AG10803 (cell line): ENCODE results near the gene NUTF2.

Source experiments
- DNase-seq: peaks from one replicate; pipeline ENCODE4 v3.0.0; 2010; ENCODE audit warnings: low read depth
- H3K4me3 ChIP-seq: 2 replicates; pipeline ENCODE4 v1.5.1; 2011; ENCODE audit warnings: mild to moderate bottlenecking, low read length, control low read depth
- TF ChIP-seq, protein P1 (sequence below): conservative IDR thresholded peaks from 2 replicates; pipeline ENCODE4 v1.5.1; 2011; ENCODE audit warnings: mild to moderate bottlenecking, low read length, control low read depth, inconsistent platforms

NUTF2 gene

DNA sequence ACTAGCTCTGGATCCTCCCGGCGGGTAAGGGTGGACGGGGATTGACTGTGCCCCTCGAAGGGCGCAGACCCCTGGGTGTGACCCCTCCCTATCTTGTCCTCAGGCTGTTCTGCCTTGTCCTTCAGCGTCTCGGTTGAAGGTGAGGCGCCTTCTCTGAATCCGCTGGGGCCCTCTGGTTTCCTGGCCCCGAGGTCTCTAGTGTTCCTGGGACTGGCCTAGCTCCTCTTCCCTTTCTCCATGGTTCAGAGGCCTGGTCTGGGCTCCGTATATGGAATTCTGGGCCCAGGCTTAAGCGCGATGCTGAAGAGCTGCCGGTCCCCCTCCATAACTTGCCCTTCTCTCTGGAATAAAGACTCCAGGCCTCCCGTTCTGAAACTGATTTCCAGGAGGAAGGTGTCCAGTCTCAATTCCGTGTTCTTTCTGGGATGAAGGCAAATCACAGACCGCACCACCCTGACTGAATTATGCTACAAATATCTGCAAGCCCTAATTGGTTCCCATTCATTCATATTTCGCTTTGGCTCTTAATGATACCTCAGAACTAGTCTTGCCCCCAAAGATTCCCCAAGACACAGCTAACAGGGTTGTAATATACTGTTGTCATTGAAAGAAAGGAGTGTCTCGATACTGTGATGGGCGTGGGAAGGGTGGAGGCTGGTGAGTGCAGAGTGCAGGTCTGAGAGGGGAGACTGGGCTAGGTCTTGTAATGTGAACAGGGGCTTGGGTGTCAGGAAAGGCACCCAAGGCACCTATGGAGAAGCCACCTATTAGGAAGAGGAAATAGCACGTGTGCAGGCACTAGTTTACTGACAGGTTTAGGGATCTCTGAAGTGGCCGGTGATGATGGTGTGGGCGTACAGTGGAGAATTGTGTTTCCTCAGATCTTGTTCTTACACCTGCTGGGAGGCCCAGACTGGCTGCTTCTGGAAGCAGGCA is 27.0 kb downstream of the NUTF2 start:
- peak; percentile 18 for DNase-seq
- TF ChIP-seq, protein P1, sequence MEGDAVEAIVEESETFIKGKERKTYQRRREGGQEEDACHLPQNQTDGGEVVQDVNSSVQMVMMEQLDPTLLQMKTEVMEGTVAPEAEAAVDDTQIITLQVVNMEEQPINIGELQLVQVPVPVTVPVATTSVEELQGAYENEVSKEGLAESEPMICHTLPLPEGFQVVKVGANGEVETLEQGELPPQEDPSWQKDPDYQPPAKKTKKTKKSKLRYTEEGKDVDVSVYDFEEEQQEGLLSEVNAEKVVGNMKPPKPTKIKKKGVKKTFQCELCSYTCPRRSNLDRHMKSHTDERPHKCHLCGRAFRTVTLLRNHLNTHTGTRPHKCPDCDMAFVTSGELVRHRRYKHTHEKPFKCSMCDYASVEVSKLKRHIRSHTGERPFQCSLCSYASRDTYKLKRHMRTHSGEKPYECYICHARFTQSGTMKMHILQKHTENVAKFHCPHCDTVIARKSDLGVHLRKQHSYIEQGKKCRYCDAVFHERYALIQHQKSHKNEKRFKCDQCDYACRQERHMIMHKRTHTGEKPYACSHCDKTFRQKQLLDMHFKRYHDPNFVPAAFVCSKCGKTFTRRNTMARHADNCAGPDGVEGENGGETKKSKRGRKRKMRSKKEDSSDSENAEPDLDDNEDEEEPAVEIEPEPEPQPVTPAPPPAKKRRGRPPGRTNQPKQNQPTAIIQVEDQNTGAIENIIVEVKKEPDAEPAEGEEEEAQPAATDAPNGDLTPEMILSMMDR = no peak
- peak overlapping the region; percentile 91 for H3K4me3 ChIP-seq

DNA sequence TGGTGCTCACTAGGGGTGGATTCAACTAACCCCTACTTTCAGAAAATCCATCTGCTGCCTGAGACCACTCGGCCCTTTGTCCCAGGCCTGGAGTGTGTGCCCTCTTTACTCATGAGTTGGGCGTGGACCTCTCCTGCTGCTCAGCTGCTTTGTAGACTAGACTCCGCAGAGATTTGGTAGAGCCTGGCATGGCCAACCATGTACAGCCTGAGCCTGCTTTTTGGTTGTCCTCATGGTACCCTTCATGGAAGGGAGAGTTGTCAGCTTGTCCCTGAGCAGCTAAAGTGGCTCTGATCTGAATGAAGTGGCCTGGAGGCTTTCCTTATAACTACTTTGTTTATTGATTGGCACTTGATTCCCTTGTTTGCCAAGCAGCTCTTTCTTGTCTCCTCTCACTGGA is 27.6 kb downstream of the NUTF2 start:
- TF ChIP-seq, protein P1 = no peak
- H3K4me3 ChIP-seq = peak overlapping the region; percentile 91

DNA sequence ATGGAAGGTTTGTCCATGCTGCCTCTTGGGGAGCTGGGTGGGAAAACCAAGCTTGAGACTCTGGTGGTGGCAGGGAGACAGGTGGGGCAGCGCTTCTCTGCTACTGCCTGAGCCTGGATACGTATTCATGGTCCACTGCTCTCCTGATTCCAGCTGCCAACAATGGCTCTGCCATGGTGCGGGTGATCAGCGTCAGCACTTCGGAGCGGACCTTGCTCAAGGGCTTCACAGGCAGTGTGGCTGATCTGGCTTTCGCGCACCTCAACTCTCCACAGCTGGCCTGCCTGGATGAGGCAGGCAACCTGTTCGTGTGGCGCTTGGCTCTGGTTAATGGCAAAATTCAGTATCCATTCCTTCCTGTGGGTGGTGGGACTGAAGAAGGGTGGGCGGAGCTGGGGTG is 30.3 kb downstream of the NUTF2 start:
- no peak for DNase-seq
- H3K4me3 ChIP-seq = no peak overlapping the region
- TF ChIP-seq, protein P1 = no peak

More for the DNA sequence above, 27.6 kb downstream of the NUTF2 start:
- DNase-seq = no peak

DNA sequence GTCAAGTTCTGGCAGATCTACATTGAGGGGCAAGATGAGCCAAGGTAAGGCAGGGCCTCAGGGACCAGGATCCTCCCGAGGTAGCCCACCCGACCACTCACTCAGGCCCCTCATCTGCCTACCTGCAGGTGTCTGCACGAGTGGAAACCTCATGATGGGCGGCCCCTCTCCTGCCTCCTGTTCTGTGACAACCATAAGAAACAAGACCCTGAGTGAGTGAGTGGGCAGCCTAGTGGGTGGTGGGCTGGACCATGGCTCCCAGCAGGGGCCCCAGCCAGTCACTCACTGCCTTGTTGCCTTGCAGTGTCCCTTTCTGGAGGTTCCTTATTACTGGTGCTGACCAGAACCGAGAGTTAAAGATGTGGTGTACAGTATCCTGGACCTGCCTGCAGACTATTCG is 31.5 kb downstream of the NUTF2 start:
- H3K4me3 ChIP-seq = no peak overlapping the region
- no peak for DNase-seq
- TF ChIP-seq, protein P1 = no peak

DNA sequence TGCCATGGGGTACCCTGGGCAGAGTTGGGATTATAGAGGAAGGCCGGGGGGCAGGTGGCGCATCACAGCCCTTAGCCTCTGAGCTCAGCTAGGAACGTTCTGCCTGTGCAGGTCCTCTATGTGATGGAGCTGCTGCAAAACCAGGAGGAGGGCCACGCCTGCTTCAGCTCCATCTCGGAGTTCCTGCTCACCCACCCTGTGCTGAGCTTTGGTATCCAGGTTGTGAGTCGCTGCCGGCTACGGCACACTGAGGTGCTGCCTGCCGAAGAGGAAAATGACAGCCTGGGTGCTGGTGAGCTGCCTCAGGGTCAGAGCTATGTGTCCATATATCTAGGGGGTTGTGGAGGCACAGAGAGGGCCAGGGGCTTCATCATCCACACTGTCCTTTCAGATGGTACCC is 32.1 kb downstream of the NUTF2 start:
- DNase-seq = no peak
- H3K4me3 ChIP-seq = no peak overlapping the region
- TF ChIP-seq, protein P1 = no peak

DNA sequence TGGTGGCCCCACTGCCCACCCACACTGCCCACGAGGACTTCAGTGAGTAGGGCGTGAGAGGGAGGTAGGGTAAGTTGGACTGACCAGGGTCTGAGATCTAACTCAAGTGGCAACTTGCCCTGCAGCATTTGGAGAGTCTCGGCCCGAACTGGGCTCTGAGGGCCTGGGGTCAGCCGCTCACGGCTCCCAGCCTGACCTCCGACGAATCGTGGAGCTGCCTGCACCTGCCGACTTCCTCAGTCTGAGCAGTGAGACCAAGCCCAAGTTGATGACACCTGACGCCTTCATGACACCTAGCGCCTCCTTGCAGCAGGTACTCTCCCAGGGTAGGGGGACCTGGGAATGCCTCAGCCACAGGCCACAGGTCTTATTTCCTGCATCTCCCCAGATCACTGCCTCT is 32.7 kb downstream of the NUTF2 start:
- DNase-seq = no peak
- TF ChIP-seq, protein P1 = no peak
- H3K4me3 ChIP-seq = no peak overlapping the region

DNA sequence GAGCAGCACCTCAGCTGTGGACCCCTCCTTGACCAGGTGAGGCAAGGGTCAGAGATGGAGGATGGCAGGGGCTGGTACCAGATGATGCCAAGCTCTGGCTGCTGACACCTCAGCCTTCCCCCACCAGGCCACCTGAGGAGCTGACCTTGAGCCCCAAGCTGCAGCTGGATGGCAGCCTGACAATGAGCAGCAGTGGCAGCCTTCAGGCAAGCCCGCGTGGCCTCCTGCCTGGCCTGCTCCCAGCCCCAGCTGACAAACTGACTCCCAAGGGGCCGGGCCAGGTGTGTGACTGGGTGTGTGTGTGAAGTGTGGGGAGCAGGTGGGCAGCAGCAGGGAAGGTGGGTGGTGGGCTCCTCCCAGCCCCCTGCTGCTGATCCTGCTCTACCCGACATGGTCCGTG is 33.2 kb downstream of the NUTF2 start:
- TF ChIP-seq, protein P1 = no peak
- no peak overlapping the region for H3K4me3 ChIP-seq
- no peak for DNase-seq
